ENCODE results near the gene PPP1R13L. TPM values are rescaled to one million over a fixed set of nuclear protein-coding genes. Genes with fewer than 3 reads are reported as not detected.

The PPP1R13L gene
- total RNA-seq, 3 donors from 2014 or later: 1.6 to 6.8 (median 4.1) TPM

- ATAC-seq: peak; percentile 81 to 82
- Mint-ChIP-seq H3K4me1 (ENCODE audit: low read depth) (peaks cover 32% of the 10 kb centered on the region), H3K4me3 (peak within 1 kb of the TSS; percentile 99), H3K36me3 (ENCODE audit: insufficient read depth) (peaks cover 11% of the 10 kb centered on the region), H3K27me3 (ENCODE audit: low read depth) (peaks cover 18% of the 10 kb centered on the region), H3K9me3 (no peaks in the 10 kb centered on the region)
- peak; percentile 71 for DNase-seq
Measured at GRCh38 chr19:45406226-45407090, 1.6 kb upstream of the PPP1R13L start, which contains the start of gene POLR1G. TSS of gene POLR1G (plus strand) at chr19:45406644. CDS start at chr19:45406697, 53 bp downstream.

- ATAC-seq: peak; percentile 62 to 66
- H3K4me3 Mint-ChIP-seq: peak overlapping the region; percentile 99
- peaks cover 18% of the 10 kb centered on the region for H3K27me3 Mint-ChIP-seq (ENCODE audit: low read depth)
- DNase-seq: peak; percentile 78
- H3K9me3 Mint-ChIP-seq: no peaks in the 10 kb centered on the region
- peaks cover 32% of the 10 kb centered on the region for H3K4me1 Mint-ChIP-seq (ENCODE audit: low read depth)
- peaks cover 11% of the 10 kb centered on the region for H3K36me3 Mint-ChIP-seq (ENCODE audit: insufficient read depth)
Measured at GRCh38 chr19:45405435-45406225, 761 bp upstream of the PPP1R13L start.

DNA sequence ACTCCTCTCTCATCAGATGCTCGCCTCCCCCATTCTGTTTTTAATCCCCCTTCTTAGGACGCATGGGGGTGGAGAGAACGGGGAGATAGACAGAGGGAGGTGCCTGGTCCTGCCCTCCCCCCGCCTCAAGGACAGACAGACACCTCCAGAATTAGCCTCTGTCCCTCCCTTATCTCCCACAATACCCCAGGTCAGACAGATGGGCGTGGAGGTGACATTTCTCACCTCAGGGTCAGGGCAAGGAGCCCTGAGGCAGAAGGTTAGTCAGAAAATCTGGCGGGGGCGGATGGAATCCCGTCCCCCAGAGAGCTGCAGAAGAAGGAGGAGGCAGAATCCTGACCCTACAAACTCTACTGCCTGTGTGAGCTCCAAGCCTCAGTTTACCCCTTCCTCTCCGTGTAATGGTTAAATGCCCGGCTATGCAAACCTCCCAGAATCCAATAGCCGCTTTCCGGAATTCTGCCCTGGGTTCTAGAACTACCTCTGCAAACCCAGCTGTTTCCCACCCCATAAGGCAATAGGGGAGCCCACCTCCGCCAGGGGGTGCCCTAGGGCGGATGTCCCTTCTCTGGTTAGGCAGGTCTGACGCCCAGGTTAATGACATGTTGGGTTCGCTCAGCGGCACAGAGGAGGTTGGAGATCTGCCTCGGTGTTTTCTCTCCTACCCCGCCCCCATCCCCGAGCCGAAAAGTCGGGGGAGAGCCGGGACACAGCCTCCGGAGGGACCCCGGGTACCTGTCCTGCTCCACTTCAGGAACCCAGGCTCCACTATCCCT is 900 bp downstream of the PPP1R13L start:
- H3K27me3 Mint-ChIP-seq (ENCODE audit: low read depth): peaks cover 28% of the 10 kb centered on the region
- ATAC-seq (no peak), DNase-seq (peak; percentile 61)
- H3K9me3 Mint-ChIP-seq: no peaks in the 10 kb centered on the region
- H3K36me3 Mint-ChIP-seq (ENCODE audit: insufficient read depth): peaks cover 8% of the 10 kb centered on the region
- peak overlapping the region; percentile 99 for H3K4me3 Mint-ChIP-seq
- H3K4me1 Mint-ChIP-seq (ENCODE audit: low read depth): peaks cover 29% of the 10 kb centered on the region

DNA sequence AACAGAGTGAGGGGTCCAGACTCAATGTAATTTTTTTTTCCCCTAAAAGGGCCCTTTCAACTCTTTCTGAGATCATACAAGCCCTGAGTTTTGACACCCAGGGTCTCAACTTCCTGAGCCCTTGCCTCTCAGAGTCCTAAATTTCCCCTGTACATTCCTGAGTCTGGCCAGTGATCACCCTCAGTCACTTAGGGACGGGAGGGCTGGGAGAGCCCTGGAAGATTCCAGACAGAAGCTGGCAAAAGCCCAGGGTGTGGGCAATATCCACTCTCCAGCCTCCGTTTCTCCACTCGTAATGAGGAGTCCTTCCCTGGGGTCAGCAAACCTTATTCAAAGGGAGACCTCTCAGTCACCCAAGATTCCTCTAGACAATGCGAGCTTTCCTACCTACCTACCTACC is 1.6 kb downstream of the PPP1R13L start:
- no peak overlapping the region for H3K4me3 Mint-ChIP-seq
- H3K27me3 Mint-ChIP-seq (ENCODE audit: low read depth): peaks cover 33% of the 10 kb centered on the region
- ATAC-seq (no peak), DNase-seq (no peak)
- H3K4me1 Mint-ChIP-seq (ENCODE audit: low read depth): peaks cover 34% of the 10 kb centered on the region
- H3K9me3 Mint-ChIP-seq: no peaks in the 10 kb centered on the region
- H3K36me3 Mint-ChIP-seq (ENCODE audit: insufficient read depth): peaks cover under 1% of the 10 kb centered on the region

GRCh38 chr19:45402298-45403061 is 2.4 kb downstream of the PPP1R13L start:
- DNase-seq (peak; percentile 26), ATAC-seq (no peak)
- Mint-ChIP-seq H3K9me3 (no peaks in the 10 kb centered on the region), H3K4me1 (ENCODE audit: low read depth) (peaks cover 31% of the 10 kb centered on the region), H3K27me3 (ENCODE audit: low read depth) (peaks cover 37% of the 10 kb centered on the region), H3K36me3 (ENCODE audit: insufficient read depth) (no peaks in the 10 kb centered on the region), H3K4me3 (no peak overlapping the region)

DNA sequence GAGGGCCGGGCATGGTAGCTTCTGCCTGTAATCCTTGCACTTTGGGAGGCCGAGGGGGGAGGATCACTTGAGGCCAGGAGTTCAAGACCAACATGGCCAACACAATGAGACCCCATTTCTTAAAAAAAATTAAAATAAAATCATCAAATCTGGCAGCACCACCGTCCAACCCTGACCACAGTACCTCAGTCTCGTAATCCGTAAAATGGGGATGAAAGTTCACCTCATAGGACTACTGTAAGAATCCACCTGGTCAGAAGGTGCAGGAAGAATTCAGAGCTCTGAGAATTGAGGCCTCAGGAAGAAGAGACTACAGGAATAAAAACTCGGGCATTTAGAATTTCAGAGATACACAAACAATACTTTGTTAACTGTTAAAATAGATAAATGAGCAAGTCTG is 3.1 kb downstream of the PPP1R13L start:
- peaks cover 44% of the 10 kb centered on the region for H3K27me3 Mint-ChIP-seq (ENCODE audit: low read depth)
- DNase-seq (no peak), ATAC-seq (no peak)
- peaks cover 31% of the 10 kb centered on the region for H3K4me1 Mint-ChIP-seq (ENCODE audit: low read depth)
- no peak overlapping the region for H3K4me3 Mint-ChIP-seq
- no peaks in the 10 kb centered on the region for H3K36me3 Mint-ChIP-seq (ENCODE audit: insufficient read depth)
- no peaks in the 10 kb centered on the region for H3K9me3 Mint-ChIP-seq

- Mint-ChIP-seq H3K27me3 (ENCODE audit: low read depth) (peaks cover 49% of the 10 kb centered on the region), H3K4me1 (ENCODE audit: low read depth) (peaks cover 23% of the 10 kb centered on the region), H3K9me3 (no peaks in the 10 kb centered on the region), H3K36me3 (ENCODE audit: insufficient read depth) (no peaks in the 10 kb centered on the region), H3K4me3 (no peak overlapping the region)
- ATAC-seq (no peak), DNase-seq (no peak)
Measured at GRCh38 chr19:45400192-45400591, 4.7 kb downstream of the PPP1R13L start.

DNA sequence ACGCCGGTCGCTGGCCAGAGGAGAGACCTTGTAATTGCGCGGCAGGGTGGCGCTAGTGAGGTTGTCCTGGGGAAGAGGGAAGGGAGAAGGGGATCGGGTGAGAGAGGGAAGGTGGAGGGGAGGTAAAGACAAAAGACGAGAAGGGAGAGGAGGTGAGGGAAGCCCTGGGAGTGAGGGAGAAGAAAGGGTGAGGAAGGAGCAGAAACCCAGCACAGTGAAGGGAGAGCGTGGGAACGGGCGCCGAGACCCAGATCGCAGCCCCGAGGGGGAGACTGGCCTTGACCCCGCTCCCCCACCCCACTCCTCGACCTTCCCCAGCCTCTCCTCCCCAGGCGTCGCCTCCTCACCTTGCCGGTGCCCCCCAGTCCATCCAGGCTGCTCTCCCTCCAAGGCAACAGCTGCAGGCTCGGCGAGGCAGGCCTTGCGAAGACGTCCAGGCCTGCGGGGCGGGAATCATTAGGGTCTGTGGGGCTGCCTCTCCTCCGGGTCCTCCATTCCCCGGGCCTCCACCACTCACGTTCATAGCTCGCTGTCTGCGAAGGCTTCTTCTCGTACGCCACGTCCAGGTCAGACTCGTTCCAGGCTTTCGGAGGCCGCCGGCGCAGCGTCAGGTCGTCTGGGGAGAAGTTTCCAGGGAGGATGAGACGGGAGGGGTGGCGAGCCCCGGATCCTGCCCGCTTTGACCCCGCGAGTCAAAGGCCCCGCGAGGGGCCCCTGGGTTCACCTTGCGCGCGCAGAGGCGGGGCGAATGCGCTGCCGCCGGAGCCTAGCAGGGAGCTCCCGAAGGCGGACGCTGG is 8.8 kb downstream of the PPP1R13L start:
- no peaks in the 10 kb centered on the region for H3K9me3 Mint-ChIP-seq
- no peak overlapping the region for H3K4me3 Mint-ChIP-seq
- peaks cover 34% of the 10 kb centered on the region for H3K27me3 Mint-ChIP-seq (ENCODE audit: low read depth)
- peaks cover 8% of the 10 kb centered on the region for H3K4me1 Mint-ChIP-seq (ENCODE audit: low read depth)
- H3K36me3 Mint-ChIP-seq (ENCODE audit: insufficient read depth): no peaks in the 10 kb centered on the region
- ATAC-seq (peak in 1 of 2 donors; percentile 36), DNase-seq (no peak)

GRCh38 chr19:45391871-45392665 is 12.8 kb downstream of the PPP1R13L start:
- H3K4me3 Mint-ChIP-seq: no peak overlapping the region
- H3K27me3 Mint-ChIP-seq (ENCODE audit: low read depth): peaks cover 11% of the 10 kb centered on the region
- no peaks in the 10 kb centered on the region for H3K4me1 Mint-ChIP-seq (ENCODE audit: low read depth)
- ATAC-seq (no peak), DNase-seq (no peak)
- no peaks in the 10 kb centered on the region for H3K36me3 Mint-ChIP-seq (ENCODE audit: insufficient read depth)
- no peaks in the 10 kb centered on the region for H3K9me3 Mint-ChIP-seq

DNA sequence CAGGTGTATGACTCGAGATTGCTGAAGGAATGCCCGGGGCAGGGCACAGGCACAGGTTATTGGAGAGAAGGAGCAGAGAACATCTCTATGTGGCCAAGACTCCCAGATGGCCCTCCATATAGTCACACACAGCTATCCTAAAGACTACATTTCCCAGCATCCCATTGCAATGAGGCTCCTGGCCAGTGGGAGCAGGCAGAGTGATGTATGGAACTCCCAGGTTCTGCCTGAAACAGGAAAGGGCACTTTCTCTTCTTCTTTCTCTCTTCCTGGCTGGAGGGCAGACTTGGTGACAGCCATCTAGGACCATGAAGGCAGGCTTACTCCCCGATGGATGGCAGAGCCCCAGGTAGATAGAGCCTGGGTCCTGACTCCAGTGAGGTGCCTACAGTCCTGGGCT is 13.5 kb downstream of the PPP1R13L start:
- no peaks in the 10 kb centered on the region for H3K36me3 Mint-ChIP-seq (ENCODE audit: insufficient read depth)
- DNase-seq (no peak), ATAC-seq (no peak)
- H3K4me1 Mint-ChIP-seq (ENCODE audit: low read depth): no peaks in the 10 kb centered on the region
- no peak overlapping the region for H3K4me3 Mint-ChIP-seq
- H3K9me3 Mint-ChIP-seq: no peaks in the 10 kb centered on the region
- H3K27me3 Mint-ChIP-seq (ENCODE audit: low read depth): peaks cover 7% of the 10 kb centered on the region

- ATAC-seq: peak; percentile 30 to 32
- no peak for DNase-seq
- H3K27me3 Mint-ChIP-seq (ENCODE audit: low read depth): peaks cover 24% of the 10 kb centered on the region
- H3K4me1 Mint-ChIP-seq (ENCODE audit: low read depth): no peaks in the 10 kb centered on the region
- no peak overlapping the region for H3K4me3 Mint-ChIP-seq
- no peaks in the 10 kb centered on the region for H3K9me3 Mint-ChIP-seq
- H3K36me3 Mint-ChIP-seq (ENCODE audit: insufficient read depth): no peaks in the 10 kb centered on the region
Measured at GRCh38 chr19:45385392-45386221, 19.3 kb downstream of the PPP1R13L start.

DNA sequence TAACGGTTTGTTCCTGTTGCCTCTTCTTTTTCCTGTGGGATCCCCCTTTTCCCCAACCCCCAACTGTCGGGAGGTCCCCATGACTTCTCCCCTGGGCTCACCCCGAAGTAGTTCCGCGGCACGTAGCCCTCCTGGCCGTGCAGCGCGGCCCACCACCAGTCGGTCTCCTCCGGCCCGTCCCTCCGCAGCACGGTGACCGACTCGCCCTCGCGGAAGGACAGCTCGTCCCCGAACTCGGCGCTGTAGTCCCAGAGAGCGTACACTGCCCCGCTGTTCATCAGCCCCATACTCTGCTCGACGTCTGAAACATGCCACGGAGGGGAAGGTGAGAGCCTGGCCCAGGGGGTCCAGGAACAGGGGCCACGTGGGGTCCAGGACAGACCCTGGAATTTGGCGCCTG is 22.4 kb downstream of the PPP1R13L start:
- no peak for DNase-seq
- no peaks in the 10 kb centered on the region for H3K4me1 Mint-ChIP-seq (ENCODE audit: low read depth)
- no peak for ATAC-seq
- H3K36me3 Mint-ChIP-seq (ENCODE audit: insufficient read depth): no peaks in the 10 kb centered on the region
- H3K9me3 Mint-ChIP-seq: no peaks in the 10 kb centered on the region
- peaks cover 24% of the 10 kb centered on the region for H3K27me3 Mint-ChIP-seq (ENCODE audit: low read depth)
- no peak overlapping the region for H3K4me3 Mint-ChIP-seq
